ENCODE data around the gene TDRD15. TPM values are rescaled to one million over a fixed set of nuclear protein-coding genes. Genes with fewer than 3 reads are reported as not detected.
"Not testable (repeated sequence)": the region's sequence is repeated elsewhere in the genome, so short reads cannot be mapped to it uniquely, and the experiment has no call there.

The TDRD15 gene
- total RNA-seq, 1 donor from 2014 or later, result 0.05 TPM

DNA sequence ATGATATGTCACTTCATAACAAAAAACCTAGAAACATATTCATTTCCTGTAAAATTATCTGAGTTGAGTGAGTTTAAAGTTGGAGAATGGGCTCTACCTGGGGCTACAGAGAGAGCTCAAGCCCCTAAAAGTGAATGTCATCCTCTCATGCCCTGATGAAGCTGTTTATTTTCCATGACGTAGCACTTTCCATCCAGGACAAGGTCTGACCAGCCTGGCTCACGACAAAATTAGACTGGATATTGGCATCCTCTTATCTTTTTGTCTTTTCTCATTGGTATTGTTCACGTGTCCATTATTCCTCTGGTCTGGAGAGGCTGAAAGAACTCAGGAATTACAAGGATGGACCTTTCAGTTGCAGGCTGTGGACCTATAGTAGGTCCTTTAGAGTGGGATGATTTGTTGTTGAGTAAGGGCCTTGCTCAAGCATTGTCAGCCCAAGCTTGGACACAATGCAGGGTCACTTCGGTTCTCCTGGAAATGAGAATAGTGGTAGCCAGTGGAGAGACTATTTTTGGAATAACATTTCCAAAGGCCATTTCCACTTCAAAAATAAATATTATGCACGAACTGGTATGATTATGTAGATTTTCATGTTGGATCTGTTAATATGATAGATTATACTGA is 24.4 kb upstream of the TDRD15 start:
- Mint-ChIP-seq H3K27ac (ENCODE audit: unreplicated experiment) (no peak overlapping the region), H3K36me3 (ENCODE audit: low read depth, unreplicated experiment) (no peaks in the 10 kb centered on the region), H3K9me3 (ENCODE audit: unreplicated experiment) (no peaks in the 10 kb centered on the region)

DNA sequence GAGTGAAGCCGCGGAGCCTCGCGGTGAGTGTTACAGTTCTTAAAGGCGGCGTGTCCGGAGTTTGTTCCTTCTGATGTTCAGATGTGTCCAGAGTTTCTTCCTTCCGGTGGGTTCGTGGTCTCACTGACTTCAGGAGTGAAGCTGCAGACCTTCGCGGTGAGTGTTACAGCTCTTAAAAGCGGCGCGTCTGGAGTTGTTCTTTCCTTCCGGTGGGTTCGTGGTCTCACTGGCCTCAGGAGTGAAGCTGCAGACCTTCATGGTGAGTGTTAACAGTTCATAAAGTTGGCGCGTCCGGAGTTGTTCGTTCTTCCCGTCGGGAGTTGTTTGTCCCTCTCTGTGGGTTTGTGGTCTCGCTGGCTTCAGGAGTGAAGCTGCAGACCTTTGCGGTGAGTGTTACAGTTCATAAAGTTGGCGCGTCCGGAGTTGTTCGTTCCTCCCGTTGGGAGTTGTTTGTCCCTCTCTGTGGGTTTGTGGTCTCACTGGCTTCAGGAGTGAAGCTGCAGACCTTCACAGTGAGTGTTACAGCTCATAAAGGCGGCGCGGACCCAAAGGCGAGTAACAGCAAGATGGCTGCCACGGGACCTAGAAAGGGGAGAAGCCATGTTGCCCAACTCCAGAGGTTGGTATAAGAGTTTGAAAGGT is 22.1 kb upstream of the TDRD15 start:
- not testable (repeated sequence) for H3K27ac Mint-ChIP-seq (ENCODE audit: unreplicated experiment); H3K27me3 Mint-ChIP-seq (ENCODE audit: unreplicated experiment); H3K9me3 Mint-ChIP-seq (ENCODE audit: unreplicated experiment); DNase-seq (ENCODE audit: low spot score); H3K36me3 Mint-ChIP-seq (ENCODE audit: low read depth, unreplicated experiment); H3K4me3 Mint-ChIP-seq (ENCODE audit: unreplicated experiment)
- peaks cover 21% of the 10 kb centered on the region for H3K4me1 Mint-ChIP-seq (ENCODE audit: unreplicated experiment)

More for the DNA sequence above, 24.4 kb upstream of the TDRD15 start:
- Mint-ChIP-seq H3K4me3 (ENCODE audit: unreplicated experiment) (no peak overlapping the region), H3K4me1 (ENCODE audit: unreplicated experiment) (peaks cover 13% of the 10 kb centered on the region), H3K27me3 (ENCODE audit: unreplicated experiment) (peaks cover 6% of the 10 kb centered on the region)
- no peak for DNase-seq (ENCODE audit: low spot score)
- TF ChIP-seq, protein P1, sequence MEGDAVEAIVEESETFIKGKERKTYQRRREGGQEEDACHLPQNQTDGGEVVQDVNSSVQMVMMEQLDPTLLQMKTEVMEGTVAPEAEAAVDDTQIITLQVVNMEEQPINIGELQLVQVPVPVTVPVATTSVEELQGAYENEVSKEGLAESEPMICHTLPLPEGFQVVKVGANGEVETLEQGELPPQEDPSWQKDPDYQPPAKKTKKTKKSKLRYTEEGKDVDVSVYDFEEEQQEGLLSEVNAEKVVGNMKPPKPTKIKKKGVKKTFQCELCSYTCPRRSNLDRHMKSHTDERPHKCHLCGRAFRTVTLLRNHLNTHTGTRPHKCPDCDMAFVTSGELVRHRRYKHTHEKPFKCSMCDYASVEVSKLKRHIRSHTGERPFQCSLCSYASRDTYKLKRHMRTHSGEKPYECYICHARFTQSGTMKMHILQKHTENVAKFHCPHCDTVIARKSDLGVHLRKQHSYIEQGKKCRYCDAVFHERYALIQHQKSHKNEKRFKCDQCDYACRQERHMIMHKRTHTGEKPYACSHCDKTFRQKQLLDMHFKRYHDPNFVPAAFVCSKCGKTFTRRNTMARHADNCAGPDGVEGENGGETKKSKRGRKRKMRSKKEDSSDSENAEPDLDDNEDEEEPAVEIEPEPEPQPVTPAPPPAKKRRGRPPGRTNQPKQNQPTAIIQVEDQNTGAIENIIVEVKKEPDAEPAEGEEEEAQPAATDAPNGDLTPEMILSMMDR (IDR thresholded peaks at IDR 0.05; ENCODE audit: unreplicated experiment), result no peak

DNA sequence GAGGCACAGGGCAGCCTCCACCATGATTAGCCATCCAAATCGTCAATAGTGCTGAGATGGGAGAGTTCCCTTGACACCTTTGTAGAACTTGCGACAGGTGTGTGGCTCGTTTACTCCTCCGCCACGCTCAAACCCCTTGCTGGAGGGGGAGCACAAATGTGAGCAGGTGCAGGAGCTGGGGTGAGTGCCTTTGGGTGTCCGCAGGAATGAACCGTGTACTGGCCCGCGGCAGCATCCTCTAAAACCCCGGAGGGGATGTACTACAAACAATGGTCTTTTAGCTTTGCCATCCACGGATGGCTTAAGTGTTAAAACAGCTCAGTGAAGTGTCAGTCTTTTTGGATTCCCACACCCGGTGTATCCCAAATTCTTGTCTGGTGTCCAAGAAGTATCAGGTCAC is 21.4 kb upstream of the TDRD15 start:
- H3K27me3 Mint-ChIP-seq (ENCODE audit: unreplicated experiment), result peaks cover 8% of the 10 kb centered on the region
- TF ChIP-seq, protein P1 (IDR thresholded peaks at IDR 0.05; ENCODE audit: unreplicated experiment), result no peak
- peaks cover 21% of the 10 kb centered on the region for H3K4me1 Mint-ChIP-seq (ENCODE audit: unreplicated experiment)
- no peaks in the 10 kb centered on the region for H3K9me3 Mint-ChIP-seq (ENCODE audit: unreplicated experiment)
- no peak overlapping the region for H3K4me3 Mint-ChIP-seq (ENCODE audit: unreplicated experiment)
- no peaks in the 10 kb centered on the region for H3K36me3 Mint-ChIP-seq (ENCODE audit: low read depth, unreplicated experiment)
- no peak for DNase-seq (ENCODE audit: low spot score)
- no peak overlapping the region for H3K27ac Mint-ChIP-seq (ENCODE audit: unreplicated experiment)

DNA sequence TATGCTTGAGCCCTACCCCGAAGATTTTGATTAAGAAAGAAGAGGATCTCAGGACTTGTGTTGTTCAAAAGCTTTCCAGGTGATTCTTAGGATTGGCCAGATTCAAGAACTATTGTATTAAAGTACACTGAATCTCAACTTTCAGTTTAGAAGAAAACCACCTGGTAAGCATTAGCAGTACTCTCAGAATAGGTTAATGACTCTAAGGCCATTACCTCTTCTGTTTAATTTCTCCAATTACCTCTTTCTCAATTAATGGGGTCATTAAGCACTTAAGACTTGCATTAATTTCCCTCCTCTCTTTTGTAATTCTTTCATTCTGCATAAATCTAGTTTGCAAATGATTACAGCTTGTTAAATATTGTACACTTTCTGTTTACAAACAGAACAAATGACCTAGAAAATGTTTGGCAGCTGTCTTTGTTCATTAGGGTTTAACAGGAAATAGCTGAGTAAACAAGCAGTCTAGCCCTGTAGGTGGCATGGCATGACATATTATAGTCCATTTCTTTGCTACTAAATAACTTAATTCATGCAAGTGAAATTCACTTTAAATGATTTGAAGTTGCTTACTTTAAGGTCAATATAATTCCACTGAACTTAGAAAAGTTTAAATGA is 20.4 kb upstream of the TDRD15 start:
- TF ChIP-seq, protein P1 (IDR thresholded peaks at IDR 0.05; ENCODE audit: unreplicated experiment), result no peak
- Mint-ChIP-seq H3K9me3 (ENCODE audit: unreplicated experiment) (no peaks in the 10 kb centered on the region), H3K27me3 (ENCODE audit: unreplicated experiment) (peaks cover 8% of the 10 kb centered on the region), H3K27ac (ENCODE audit: unreplicated experiment) (peak overlapping the region; percentile 89), H3K4me1 (ENCODE audit: unreplicated experiment) (peaks cover 21% of the 10 kb centered on the region), H3K4me3 (ENCODE audit: unreplicated experiment) (no peak overlapping the region), H3K36me3 (ENCODE audit: low read depth, unreplicated experiment) (no peaks in the 10 kb centered on the region)
- DNase-seq (ENCODE audit: low spot score), result no peak

DNA sequence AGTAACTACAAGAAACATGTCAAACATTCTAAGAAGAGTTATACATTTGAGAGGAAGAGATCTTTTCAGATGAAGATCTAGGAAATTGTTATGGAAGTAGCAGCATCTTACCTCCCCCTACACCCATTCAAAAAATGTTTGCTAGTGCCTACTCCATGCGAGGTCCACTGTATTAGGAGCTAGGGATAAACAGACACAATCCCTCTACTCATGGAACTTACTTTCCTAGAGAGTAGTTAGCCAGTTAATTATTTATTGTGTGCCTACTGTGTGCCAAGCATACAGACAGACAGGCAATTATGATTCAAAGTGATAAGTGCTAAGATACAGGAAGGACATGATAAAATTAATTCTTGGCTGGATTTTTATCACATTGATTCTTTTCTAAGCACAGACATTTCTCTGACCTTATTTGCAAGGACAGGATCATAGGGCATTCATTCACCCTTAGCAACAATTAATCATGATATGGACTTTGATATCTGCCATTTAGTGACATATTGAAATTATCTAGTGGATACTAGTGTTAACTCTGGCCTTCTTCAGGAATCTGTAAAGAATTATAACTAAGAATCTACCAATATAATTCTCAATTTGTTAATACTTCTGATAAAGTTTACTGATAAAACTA is 19.6 kb upstream of the TDRD15 start:
- Mint-ChIP-seq H3K4me3 (ENCODE audit: unreplicated experiment) (no peak overlapping the region), H3K27ac (ENCODE audit: unreplicated experiment) (peak overlapping the region; percentile 75), H3K4me1 (ENCODE audit: unreplicated experiment) (peaks cover 21% of the 10 kb centered on the region), H3K9me3 (ENCODE audit: unreplicated experiment) (no peaks in the 10 kb centered on the region), H3K36me3 (ENCODE audit: low read depth, unreplicated experiment) (no peaks in the 10 kb centered on the region), H3K27me3 (ENCODE audit: unreplicated experiment) (peaks cover 8% of the 10 kb centered on the region)
- TF ChIP-seq, protein P1 (IDR thresholded peaks at IDR 0.05; ENCODE audit: unreplicated experiment), result no peak
- no peak for DNase-seq (ENCODE audit: low spot score)

Measured in endothelial cell (in vitro differentiated cells).